PFSK-1 (cell line): ENCODE data around the gene TMEM131.

ENCODE experiments used
- POLR2AphosphoS5 ChIP-seq: IDR thresholded peaks from 2 replicates; pipeline ENCODE4 v1.6.1; 2012; ENCODE audit warnings: low read depth, mild to moderate bottlenecking, control low read depth, low read length, moderate library complexity
- SIN3A ChIP-seq: IDR thresholded peaks from 2 replicates; pipeline ENCODE4 v1.6.1; 2012; ENCODE audit warnings: mild to moderate bottlenecking, low read length, moderate library complexity, borderline replicate concordance; ENCODE audit not compliant: insufficient read depth

GRCh38 chr2:98028101-98028561, 32.4 kb upstream of the TMEM131 start:
- TF ChIP-seq POLR2AphosphoS5, result no peak
- TF ChIP-seq SIN3A, result no peak
